Superior temporal gyrus (tissue), 1 donor: ENCODE data around the gene PRKG1.

Experiments used
- DNase-seq: peaks from one replicate; pipeline ENCODE4 v3.0.0-alpha.2; 2016; ENCODE audit errors: extremely low spot score

PRKG1 gene

GRCh38 chr10:52050429-52051047, 976.3 kb downstream of the PRKG1 start:
- DNase-seq = no peak

- DNase-seq = no peak
These were observed 979.2 kb downstream of the PRKG1 start for GRCh38 chr10:52053497-52053896.

GRCh38 chr10:52056291-52056690, 982.0 kb downstream of the PRKG1 start:
- DNase-seq = no peak

GRCh38 chr10:52059089-52059488, 984.8 kb downstream of the PRKG1 start:
- DNase-seq = no peak

GRCh38 chr10:52063159-52063558, 988.9 kb downstream of the PRKG1 start:
- no peak for DNase-seq

GRCh38 chr10:52064084-52064845, 990.0 kb downstream of the PRKG1 start:
- no peak for DNase-seq

GRCh38 chr10:52066383-52066782, 992.1 kb downstream of the PRKG1 start:
- DNase-seq = no peak

- DNase-seq = no peak
These were observed 994.2 kb downstream of the PRKG1 start for GRCh38 chr10:52068485-52068884.

- DNase-seq = no peak
These were observed 997.5 kb downstream of the PRKG1 start for GRCh38 chr10:52071814-52072213.

- no peak for DNase-seq
These were observed 1000.3 kb downstream of the PRKG1 start for GRCh38 chr10:52074505-52075026.

- no peak for DNase-seq
These were observed 1003.5 kb downstream of the PRKG1 start for GRCh38 chr10:52077814-52078213.

GRCh38 chr10:52078397-52078937, 1004.2 kb downstream of the PRKG1 start:
- no peak for DNase-seq

GRCh38 chr10:52082307-52082706, 1008.0 kb downstream of the PRKG1 start:
- no peak for DNase-seq

- DNase-seq = no peak
These were observed 1009.1 kb downstream of the PRKG1 start for GRCh38 chr10:52083422-52083821.

GRCh38 chr10:52092390-52092789, 1018.1 kb downstream of the PRKG1 start:
- no peak for DNase-seq

- no peak for DNase-seq
These were observed 1023.8 kb downstream of the PRKG1 start for GRCh38 chr10:52098130-52098529.

GRCh38 chr10:52099026-52099600, 1024.8 kb downstream of the PRKG1 start:
- no peak for DNase-seq

- DNase-seq = no peak
These were observed 1025.8 kb downstream of the PRKG1 start for GRCh38 chr10:52100011-52100547.

GRCh38 chr10:52105301-52105700, 1031.0 kb downstream of the PRKG1 start:
- no peak for DNase-seq

GRCh38 chr10:52106011-52106410, 1031.7 kb downstream of the PRKG1 start:
- DNase-seq = no peak

- no peak for DNase-seq
These were observed 1032.6 kb downstream of the PRKG1 start for GRCh38 chr10:52106899-52107298.

- DNase-seq = no peak
These were observed 1033.9 kb downstream of the PRKG1 start for GRCh38 chr10:52108236-52108635.
